Suprapubic skin (tissue), 4 donors: ENCODE measurements around the gene TMEM200B. TPM values are rescaled to one million over a fixed set of nuclear protein-coding genes. Genes with fewer than 3 reads are reported as not detected.

Source experiments
- DNase-seq, 2 donors: peaks; one replicate each; pipeline ENCODE4 v3.0.0-alpha.2; 2019; ENCODE audit warnings: low spot score in 2 of 2
- H3K27ac ChIP-seq: fragments of 200-600 bp; sonication (generic); one replicate; pipeline ENCODE4 v1.5.1; 2019
- H3K27me3 ChIP-seq: fragments of 200-600 bp; sonication (generic); one replicate; pipeline ENCODE4 v1.5.1; 2019
- H3K36me3 ChIP-seq: fragments of 200-600 bp; sonication (generic); one replicate; pipeline ENCODE4 v1.5.1; 2019
- H3K4me1 ChIP-seq: fragments of 200-600 bp; sonication (generic); one replicate; pipeline ENCODE4 v1.5.1; 2019
- H3K4me3 ChIP-seq: fragments of 200-600 bp; sonication (generic); one replicate; pipeline ENCODE4 v1.5.1; 2019; ENCODE audit warnings: mild to moderate bottlenecking
- H3K9me3 ChIP-seq: fragments of 200-600 bp; sonication (generic); one replicate; pipeline ENCODE4 v1.5.1; 2019
- EP300 ChIP-seq: sonication (generic); formaldehyde crosslinking; IDR thresholded peaks from one replicate; pipeline ENCODE4 v1.6.1; 2017; ENCODE audit warnings: antibody characterized with exemption
- POLR2A ChIP-seq, 2 donors: fragments of 450-650 bp; IDR thresholded peaks; one replicate each; pipeline ENCODE4 v1.6.1; 2017; ENCODE audit warnings: antibody characterized with exemption in 2 of 2, mild to moderate bottlenecking in 2 of 2, moderate library complexity in 2 of 2
- POLR2AphosphoS5 ChIP-seq, 3 donors: sonication (generic); formaldehyde crosslinking; IDR thresholded peaks; one replicate each; pipeline ENCODE4 v1.6.1; 2017; ENCODE audit warnings: antibody characterized with exemption in 3 of 3
- WGBS: methylation state at CpG from one replicate; pipeline ENCODE4 v1.1.5; 2018; 5-methylcytosine and 5-hydroxymethylcytosine counted together
- total RNA-seq, 4 donors: library from RNA; depleted of rRNA; stranded (reverse); fragments of >200 nt; gene quantifications; one replicate each; pipeline ENCODE4 v1.1.0, GENCODE V29; 2016
- TF ChIP-seq, protein P1 (sequence below), 2 donors: fragments of 200-600 bp in 1 of 2; fragments of 450-650 bp in 1 of 2; sonication (generic) in 1 of 2; IDR thresholded peaks; one replicate each; pipeline ENCODE4 v1.5.1; 2016 to 2019; ENCODE audit warnings: antibody characterized with exemption in 2 of 2, mild to moderate bottlenecking in 1 of 2, moderate library complexity in 1 of 2

Gene TMEM200B
- total RNA-seq, 4 donors from 2014 or later: 2.5 to 5.7 (median 3.8) TPM

DNA sequence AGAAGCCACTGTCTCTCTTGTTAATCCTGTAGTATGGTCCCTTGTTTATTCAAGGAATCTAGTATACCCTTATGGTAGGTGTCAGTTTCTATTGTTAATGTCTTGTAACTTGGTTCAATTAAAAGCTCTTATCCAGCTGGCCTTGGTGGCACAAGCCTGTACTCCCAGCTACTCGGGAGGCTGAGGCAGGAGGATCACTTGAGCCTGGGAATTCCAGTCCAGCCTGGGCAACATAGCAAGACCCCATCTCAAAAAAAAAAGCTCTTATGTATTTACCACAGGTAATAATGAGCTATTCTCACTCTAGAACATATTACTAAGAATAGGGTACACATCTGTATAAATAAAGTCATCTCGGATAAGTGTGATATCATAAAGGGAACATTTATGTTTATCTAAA is 46.5 kb downstream of the TMEM200B start:
- H3K27me3 ChIP-seq: no peaks in the 10 kb centered on the region
- WGBS: 99% methylated on average over 2 of the region's 2 CpGs
- DNase-seq: no peak
- TF ChIP-seq POLR2AphosphoS5 (IDR thresholded peaks at IDR 0.05): no peak
- no peak for TF ChIP-seq EP300
- TF ChIP-seq POLR2A (IDR thresholded peaks at IDR 0.05): no peak
- TF ChIP-seq, protein P1, sequence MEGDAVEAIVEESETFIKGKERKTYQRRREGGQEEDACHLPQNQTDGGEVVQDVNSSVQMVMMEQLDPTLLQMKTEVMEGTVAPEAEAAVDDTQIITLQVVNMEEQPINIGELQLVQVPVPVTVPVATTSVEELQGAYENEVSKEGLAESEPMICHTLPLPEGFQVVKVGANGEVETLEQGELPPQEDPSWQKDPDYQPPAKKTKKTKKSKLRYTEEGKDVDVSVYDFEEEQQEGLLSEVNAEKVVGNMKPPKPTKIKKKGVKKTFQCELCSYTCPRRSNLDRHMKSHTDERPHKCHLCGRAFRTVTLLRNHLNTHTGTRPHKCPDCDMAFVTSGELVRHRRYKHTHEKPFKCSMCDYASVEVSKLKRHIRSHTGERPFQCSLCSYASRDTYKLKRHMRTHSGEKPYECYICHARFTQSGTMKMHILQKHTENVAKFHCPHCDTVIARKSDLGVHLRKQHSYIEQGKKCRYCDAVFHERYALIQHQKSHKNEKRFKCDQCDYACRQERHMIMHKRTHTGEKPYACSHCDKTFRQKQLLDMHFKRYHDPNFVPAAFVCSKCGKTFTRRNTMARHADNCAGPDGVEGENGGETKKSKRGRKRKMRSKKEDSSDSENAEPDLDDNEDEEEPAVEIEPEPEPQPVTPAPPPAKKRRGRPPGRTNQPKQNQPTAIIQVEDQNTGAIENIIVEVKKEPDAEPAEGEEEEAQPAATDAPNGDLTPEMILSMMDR (IDR thresholded peaks at IDR 0.05): no peak
- no peak overlapping the region for H3K4me3 ChIP-seq
- no peaks in the 10 kb centered on the region for H3K9me3 ChIP-seq
- no peaks in the 10 kb centered on the region for H3K4me1 ChIP-seq
- no peak overlapping the region for H3K27ac ChIP-seq
- peaks cover 3% of the 10 kb centered on the region for H3K36me3 ChIP-seq

Other genes with a start within 250 kb of the TMEM200B start
- 10 to 100 TPM; 45.7 to 79.5 (median 67.1) TPM for gene EPB41, start 209.3 kb downstream of the TMEM200B start, total RNA-seq
- gene SRSF4, start 58.0 kb upstream of the TMEM200B start, total RNA-seq: 10 to 100 TPM; 45.7 to 86.1 (median 60.5) TPM
- 10 to 100 TPM; 23.1 to 39.3 (median 33.6) TPM for gene MECR, start 107.0 kb upstream of the TMEM200B start, total RNA-seq
- 10 to 100 TPM; 15.0 to 46.7 (median 29.0) TPM for gene PTPRU, start 112.6 kb upstream of the TMEM200B start, total RNA-seq